ENCODE data around the gene ADCY1.

The ADCY1 gene

DNA sequence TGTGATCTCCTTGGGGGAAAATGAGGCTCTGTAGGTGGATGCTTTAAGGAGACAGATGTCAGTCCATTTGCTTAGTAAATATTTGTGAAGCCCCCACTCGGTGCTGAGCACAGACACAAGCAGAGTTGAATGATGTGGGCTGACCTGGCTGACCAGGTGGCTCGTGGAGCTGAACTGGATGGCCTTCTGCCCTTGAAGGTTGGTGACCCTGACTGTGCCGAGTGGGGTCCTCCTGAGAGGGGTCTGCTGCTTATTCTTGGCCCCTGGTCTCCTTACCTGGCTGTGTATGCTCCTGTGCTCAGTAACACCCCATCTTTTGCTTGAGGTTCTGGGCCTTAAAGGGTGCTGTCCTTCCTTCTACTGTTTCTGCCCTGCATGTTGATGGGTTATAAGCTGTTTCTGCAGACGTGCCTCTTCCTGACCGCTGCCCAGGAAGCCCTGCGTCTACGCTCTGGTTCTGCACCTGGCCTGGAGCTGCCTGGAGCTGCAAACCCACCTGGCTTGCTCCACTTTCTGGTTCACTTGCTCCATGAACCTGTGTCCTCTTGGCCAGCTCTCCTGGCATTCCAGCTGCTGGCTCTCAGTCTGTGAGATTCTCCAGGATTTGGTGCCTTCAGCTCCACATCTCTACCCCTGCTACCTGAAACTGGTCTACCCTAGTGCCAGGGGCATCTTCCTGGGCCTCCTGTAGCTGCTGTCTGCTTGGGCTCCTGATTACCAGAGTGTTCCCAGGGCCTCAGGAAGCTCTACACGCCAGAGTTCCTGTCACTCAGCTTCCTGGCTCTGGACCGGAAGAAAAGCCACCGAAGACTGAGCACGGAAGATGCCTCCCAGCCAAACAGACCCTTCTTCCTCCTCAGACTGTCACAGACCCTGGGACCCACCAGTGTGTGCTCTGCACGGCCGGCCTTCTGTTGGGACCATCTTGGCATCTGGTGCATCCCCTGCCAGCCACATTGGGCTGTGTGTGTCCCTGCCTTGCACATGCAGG lies 76.5 kb downstream of the ADCY1 start:
- TF ChIP-seq, protein P1, sequence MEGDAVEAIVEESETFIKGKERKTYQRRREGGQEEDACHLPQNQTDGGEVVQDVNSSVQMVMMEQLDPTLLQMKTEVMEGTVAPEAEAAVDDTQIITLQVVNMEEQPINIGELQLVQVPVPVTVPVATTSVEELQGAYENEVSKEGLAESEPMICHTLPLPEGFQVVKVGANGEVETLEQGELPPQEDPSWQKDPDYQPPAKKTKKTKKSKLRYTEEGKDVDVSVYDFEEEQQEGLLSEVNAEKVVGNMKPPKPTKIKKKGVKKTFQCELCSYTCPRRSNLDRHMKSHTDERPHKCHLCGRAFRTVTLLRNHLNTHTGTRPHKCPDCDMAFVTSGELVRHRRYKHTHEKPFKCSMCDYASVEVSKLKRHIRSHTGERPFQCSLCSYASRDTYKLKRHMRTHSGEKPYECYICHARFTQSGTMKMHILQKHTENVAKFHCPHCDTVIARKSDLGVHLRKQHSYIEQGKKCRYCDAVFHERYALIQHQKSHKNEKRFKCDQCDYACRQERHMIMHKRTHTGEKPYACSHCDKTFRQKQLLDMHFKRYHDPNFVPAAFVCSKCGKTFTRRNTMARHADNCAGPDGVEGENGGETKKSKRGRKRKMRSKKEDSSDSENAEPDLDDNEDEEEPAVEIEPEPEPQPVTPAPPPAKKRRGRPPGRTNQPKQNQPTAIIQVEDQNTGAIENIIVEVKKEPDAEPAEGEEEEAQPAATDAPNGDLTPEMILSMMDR (IDR thresholded peaks at IDR 0.05; ENCODE audit: low read depth, low read length) = no peak
- Histone ChIP-seq H3K4me3 (ENCODE audit: low read depth, low read length) (no peak overlapping the region), H3K27me3 (ENCODE audit: insufficient read depth, low read depth, severe bottlenecking) (no peaks in the 10 kb centered on the region), H3K27ac (no peak overlapping the region), H3K36me3 (no peaks in the 10 kb centered on the region; the same call in 1 of the 2 replicates), H3K9me3 (ENCODE audit: severe bottlenecking) (no peaks in the 10 kb centered on the region)
- no peak for DNase-seq

DNA sequence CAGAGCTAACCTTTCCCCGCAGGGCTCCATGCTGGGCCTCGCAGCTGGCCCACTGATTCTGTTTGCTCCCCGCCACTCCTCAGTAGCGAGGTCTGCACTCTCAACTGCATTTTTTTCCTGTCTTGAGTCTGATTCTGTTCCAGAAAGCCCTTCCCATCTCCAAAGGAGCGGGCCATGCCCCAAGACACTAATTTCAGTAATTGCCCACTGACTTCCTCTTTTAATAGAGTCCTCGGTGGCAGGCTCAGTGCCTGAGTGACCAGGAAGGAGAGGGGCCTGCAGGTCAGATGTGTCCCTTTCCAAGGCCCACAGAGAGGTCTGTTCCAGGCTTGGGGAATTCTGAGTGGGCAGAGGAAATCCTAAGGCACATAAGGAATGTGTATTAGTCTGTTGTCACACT lies 77.4 kb downstream of the ADCY1 start:
- no peaks in the 10 kb centered on the region for H3K27me3 ChIP-seq (ENCODE audit: insufficient read depth, low read depth, severe bottlenecking)
- no peak overlapping the region for H3K27ac ChIP-seq
- H3K4me3 ChIP-seq (ENCODE audit: low read depth, low read length) = no peak overlapping the region
- H3K36me3 ChIP-seq = no peaks in the 10 kb centered on the region; the same call in 1 of the 2 replicates
- no peak for DNase-seq
- TF ChIP-seq, protein P1 (IDR thresholded peaks at IDR 0.05; ENCODE audit: low read depth, low read length) = no peak
- no peaks in the 10 kb centered on the region for H3K9me3 ChIP-seq (ENCODE audit: severe bottlenecking)

DNA sequence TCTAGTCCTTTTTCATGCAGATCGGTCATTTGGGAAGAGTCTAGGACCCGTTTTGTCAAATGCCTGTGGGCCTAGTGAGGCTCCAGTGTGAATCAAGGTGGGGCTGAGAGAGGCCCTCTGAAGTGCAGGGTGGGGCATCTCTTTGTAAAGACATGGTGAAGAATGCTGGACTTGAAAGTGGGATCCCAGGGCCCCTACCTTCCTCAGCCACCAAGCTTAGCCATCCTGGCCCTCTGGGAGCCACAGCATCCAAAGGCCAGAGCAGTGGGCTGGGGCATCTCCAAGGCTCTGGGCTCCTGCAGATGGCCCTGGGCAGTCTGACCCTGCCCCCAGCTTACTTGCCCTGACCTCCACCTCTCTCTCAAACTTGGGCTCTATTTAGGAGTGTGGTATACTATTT lies 78.5 kb downstream of the ADCY1 start:
- H3K4me3 ChIP-seq (ENCODE audit: low read depth, low read length) = no peak overlapping the region
- H3K9me3 ChIP-seq (ENCODE audit: severe bottlenecking) = no peaks in the 10 kb centered on the region
- no peaks in the 10 kb centered on the region for H3K27me3 ChIP-seq (ENCODE audit: insufficient read depth, low read depth, severe bottlenecking)
- no peak for DNase-seq
- H3K36me3 ChIP-seq = no peaks in the 10 kb centered on the region; the same call in 1 of the 2 replicates
- TF ChIP-seq, protein P1 (IDR thresholded peaks at IDR 0.05; ENCODE audit: low read depth, low read length) = no peak
- H3K27ac ChIP-seq = no peak overlapping the region

DNA sequence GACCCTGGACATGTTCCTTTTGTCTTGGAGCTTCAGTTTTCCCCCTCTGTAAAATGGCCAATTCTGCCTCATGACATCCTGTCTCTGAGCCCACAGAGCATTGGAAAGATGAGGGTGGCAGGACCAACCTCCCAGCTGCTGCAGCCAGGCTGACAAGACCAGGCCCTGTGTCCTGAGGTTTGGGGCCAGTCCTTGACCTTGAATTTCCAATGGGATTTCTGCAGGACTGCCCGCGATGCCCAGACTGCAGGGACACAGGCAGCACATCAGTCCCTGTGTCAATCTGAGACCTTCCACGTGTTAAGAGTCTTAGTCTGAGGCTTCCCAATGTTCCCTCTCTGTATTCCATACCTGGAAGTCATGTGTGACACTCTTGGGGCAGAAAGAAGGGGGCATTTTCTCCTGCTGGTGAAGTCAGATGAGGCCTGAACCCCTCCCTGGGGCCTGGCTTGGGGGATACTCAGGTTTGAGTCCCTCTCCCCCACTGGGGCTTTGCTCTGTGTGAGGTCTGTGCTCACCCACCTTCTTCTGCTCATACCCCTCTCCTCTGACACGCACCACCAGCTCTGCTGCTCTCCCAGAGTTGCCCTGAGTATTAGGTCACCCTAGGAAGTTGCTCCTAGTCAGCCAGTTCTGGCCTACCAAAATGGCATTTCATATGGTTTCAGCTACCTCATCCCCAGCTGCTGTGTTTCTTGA lies 79.2 kb downstream of the ADCY1 start:
- no peaks in the 10 kb centered on the region for H3K27me3 ChIP-seq (ENCODE audit: insufficient read depth, low read depth, severe bottlenecking)
- TF ChIP-seq, protein P1 (IDR thresholded peaks at IDR 0.05; ENCODE audit: low read depth, low read length) = no peak

DNA sequence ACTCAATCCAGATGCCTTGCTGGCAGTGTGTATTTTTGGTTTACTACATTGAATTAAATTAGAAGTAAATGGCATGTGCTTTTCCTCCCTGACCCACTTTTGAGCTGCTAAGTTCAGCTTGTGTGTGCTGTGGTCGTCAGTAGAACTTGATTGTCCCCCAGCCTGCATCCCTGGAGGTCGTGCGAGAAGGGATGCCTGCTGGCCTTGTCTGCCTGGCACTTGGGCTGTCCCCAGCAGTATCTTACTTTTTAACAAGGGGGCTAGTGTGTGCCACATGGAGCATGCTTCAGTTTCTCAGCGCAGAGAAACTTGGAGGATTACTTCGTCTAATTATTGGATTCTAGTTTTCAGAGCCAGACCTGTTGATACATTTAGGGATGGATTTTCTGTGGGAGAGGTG lies 80.2 kb downstream of the ADCY1 start:
- H3K27me3 ChIP-seq (ENCODE audit: insufficient read depth, low read depth, severe bottlenecking) = no peaks in the 10 kb centered on the region
- H3K4me3 ChIP-seq (ENCODE audit: low read depth, low read length) = no peak overlapping the region
- TF ChIP-seq, protein P1 (IDR thresholded peaks at IDR 0.05; ENCODE audit: low read depth, low read length) = no peak
- H3K27ac ChIP-seq = no peak overlapping the region
- H3K9me3 ChIP-seq (ENCODE audit: severe bottlenecking) = no peaks in the 10 kb centered on the region
- no peak for DNase-seq
- H3K36me3 ChIP-seq = no peaks in the 10 kb centered on the region; the same call in 1 of the 2 replicates

More for the DNA sequence above, 79.2 kb downstream of the ADCY1 start:
- Histone ChIP-seq H3K27ac (no peak overlapping the region), H3K36me3 (no peaks in the 10 kb centered on the region; the same call in 1 of the 2 replicates), H3K9me3 (ENCODE audit: severe bottlenecking) (no peaks in the 10 kb centered on the region), H3K4me3 (ENCODE audit: low read depth, low read length) (no peak overlapping the region)
- DNase-seq = no peak

Measured in WERI-Rb-1 (cell line).